H1 (cell line): ENCODE data around the gene DHRS1. TPM values are rescaled to one million over a fixed set of nuclear protein-coding genes. Genes with fewer than 3 reads are reported as not detected.

Experiments
- CTCF ChIA-PET: fragments of 300-600 bp; sonication (Branson Sonifier 250); formaldehyde crosslinking; loops from one replicate; lab custom pipeline; 2021; ENCODE audit not compliant: partially characterized antibody; lab: Charles Lee
- POLR2A ChIA-PET: fragments of 300-600 bp; sonication (Branson Sonifier 250); formaldehyde crosslinking; loops from one replicate; lab custom pipeline; 2021; ENCODE audit warnings: inconsistent platforms; ENCODE audit not compliant: partially characterized antibody; lab: Charles Lee
- DNase-seq, 2 experiments: peaks; one replicate each; pipeline versions ENCODE4 v3.0.0 to v3.0.0-alpha.2; 2010 to 2022; ENCODE audit warnings: low spot score in 2 of 2, low read depth in 1 of 2, mixed read lengths in 1 of 2
- FAIRE-seq: peaks from 2 replicates; lab custom pipeline; 2011; peaks lifted over from hg19 to GRCh38; lab: Jason Lieb, UNC
- H2AFZ ChIP-seq: 2 replicates; pipeline ENCODE4 v1.8.1; 2012; ENCODE audit warnings: low read length, inconsistent platforms
- H2AK5ac ChIP-seq: 2 replicates; pipeline ENCODE4 v1.6.1; 2013; ENCODE audit warnings: low read depth, low read length
- H2BK120ac ChIP-seq: replicated peaks from 2 replicates; pipeline ENCODE3; 2013; ENCODE audit warnings: low read depth, low read length, inconsistent platforms
- H2BK12ac ChIP-seq: 2 replicates; pipeline ENCODE4 v1.6.1; 2013; ENCODE audit warnings: low read depth, low read length
- H2BK15ac ChIP-seq: 2 replicates; pipeline ENCODE4 v1.6.1; 2013; ENCODE audit warnings: low read length
- H2BK20ac ChIP-seq: 2 replicates; pipeline ENCODE4 v1.6.1; 2013; ENCODE audit warnings: low read length
- H2BK5ac ChIP-seq: 2 replicates; pipeline ENCODE4 v1.6.1; 2013; ENCODE audit warnings: low read depth, low read length
- H3K14ac ChIP-seq: 2 replicates; pipeline ENCODE4 v1.6.1; 2013; ENCODE audit warnings: inconsistent platforms; ENCODE audit not compliant: insufficient read length
- H3K18ac ChIP-seq: 2 replicates; pipeline ENCODE4 v1.6.1; 2013; ENCODE audit warnings: low read length; ENCODE audit errors: extremely low read depth
- H3K23ac ChIP-seq: 2 replicates; pipeline ENCODE4 v1.6.1; 2013; ENCODE audit warnings: inconsistent platforms; ENCODE audit not compliant: insufficient read length
- H3K23me2 ChIP-seq: 2 replicates; pipeline ENCODE4 v1.6.1; 2013; ENCODE audit warnings: low read depth, low read length
- H3K27ac ChIP-seq: 2 replicates; pipeline ENCODE4 v1.6.1; 2011; ENCODE audit warnings: low read depth, low read length, inconsistent platforms
- H3K27me3 ChIP-seq, 4 experiments: replicated peaks in 1 of 4; 1 replicate in 1 of 4; 2 replicates in 3 of 4; pipeline versions ENCODE4 v1.6.1 to v1.8.1; 2011 to 2013; ENCODE audit warnings: low read length in 3 of 4, mild to moderate bottlenecking in 3 of 4, inconsistent platforms in 2 of 4, mixed read lengths in 2 of 4, moderate library complexity in 1 of 4; ENCODE audit not compliant: control insufficient read depth in 3 of 4, insufficient read depth in 3 of 4; ENCODE audit errors: extremely low read depth in 1 of 4
- H3K36me3 ChIP-seq, 4 experiments: 2 replicates each; pipeline versions ENCODE4 v1.6.1 to v1.8.1; 2011 to 2013; ENCODE audit warnings: mild to moderate bottlenecking in 4 of 4, low read length in 3 of 4, moderate library complexity in 2 of 4, control low read depth in 1 of 4, inconsistent platforms in 1 of 4; ENCODE audit not compliant: insufficient read depth in 4 of 4, control insufficient read depth in 2 of 4
- H3K4ac ChIP-seq: replicated peaks from 2 replicates; pipeline ENCODE3; 2013; ENCODE audit warnings: low read length, low read depth, mixed read lengths, inconsistent platforms; ENCODE audit not compliant: insufficient read length
- H3K4me1 ChIP-seq, 4 experiments: replicated peaks in 1 of 4; 1 replicate in 1 of 4; 2 replicates in 3 of 4; pipeline versions ENCODE4 v1.6.1 to v1.8.1; 2011 to 2013; ENCODE audit warnings: low read length in 3 of 4, inconsistent platforms in 2 of 4, mixed read lengths in 1 of 4; ENCODE audit not compliant: insufficient read depth in 4 of 4, control insufficient read depth in 3 of 4
- H3K4me2 ChIP-seq, 2 experiments: 2 replicates each; pipeline versions ENCODE4 v1.6.1 to v1.8.1; 2011 to 2013; ENCODE audit warnings: low read depth in 2 of 2, low read length in 2 of 2, control low read depth in 1 of 2, inconsistent platforms in 1 of 2, mild to moderate bottlenecking in 1 of 2; ENCODE audit not compliant: insufficient read depth in 1 of 2
- H3K4me3 ChIP-seq, 4 experiments: fragments of 200-600, 300-600 bp in 1 of 4; sonication (generic), shearing (Covaris generic), sonication (Bioruptor Twin) in 1 of 4; 2 replicates each; pipeline versions ENCODE4 v1.5.1 to v1.8.1; 2011 to 2016; ENCODE audit warnings: low read length in 4 of 4, low read depth in 3 of 4, control low read depth in 2 of 4, inconsistent platforms in 2 of 4, mild to moderate bottlenecking in 2 of 4, mixed read lengths in 1 of 4, moderate library complexity in 1 of 4; ENCODE audit not compliant: insufficient read depth in 2 of 4; ENCODE audit errors: extremely low read depth in 1 of 4
- H3K56ac ChIP-seq: replicated peaks from 2 replicates; pipeline ENCODE3; 2013; ENCODE audit warnings: low read depth, mild to moderate bottlenecking, mixed read lengths, low read length, inconsistent platforms; ENCODE audit not compliant: insufficient read length
- H3K79me1 ChIP-seq: 2 replicates; pipeline ENCODE4 v1.6.1; 2013; ENCODE audit warnings: low read depth, low read length, control low read depth
- H3K79me2 ChIP-seq, 2 experiments: 2 replicates each; pipeline versions ENCODE4 v1.6.1 to v1.8.1; 2012 to 2013; ENCODE audit warnings: low read length in 2 of 2, mild to moderate bottlenecking in 2 of 2, inconsistent platforms in 1 of 2; ENCODE audit not compliant: insufficient read depth in 2 of 2, control insufficient read depth in 1 of 2
- H3K9ac ChIP-seq, 4 experiments: replicated peaks in 1 of 4; 1 replicate in 1 of 4; 2 replicates in 3 of 4; pipeline versions ENCODE4 v1.6.1 to v1.8.1; 2011 to 2013; ENCODE audit warnings: low read depth in 3 of 4, low read length in 3 of 4, control low read depth in 2 of 4, mild to moderate bottlenecking in 2 of 4, moderate library complexity in 2 of 4, inconsistent platforms in 1 of 4; ENCODE audit errors: extremely low read depth in 1 of 4
- H3K9me3 ChIP-seq, 2 experiments: 2 replicates each; pipeline versions ENCODE4 v1.6.1 to v1.8.1; 2012 to 2013; ENCODE audit warnings: mild to moderate bottlenecking in 2 of 2, moderate library complexity in 2 of 2, control low read depth in 1 of 2, inconsistent platforms in 1 of 2, low read depth in 1 of 2, low read length in 1 of 2, mixed read lengths in 1 of 2; ENCODE audit not compliant: insufficient read depth in 2 of 2
- H4K20me1 ChIP-seq, 2 experiments: replicated peaks in 1 of 2; 2 replicates each; pipeline versions ENCODE3 to v1.8.1; 2011 to 2013; ENCODE audit warnings: inconsistent platforms in 2 of 2, low read length in 2 of 2, mild to moderate bottlenecking in 1 of 2; ENCODE audit not compliant: insufficient read depth in 2 of 2, control insufficient read depth in 1 of 2
- H4K5ac ChIP-seq: 2 replicates; pipeline ENCODE4 v1.6.1; 2013; ENCODE audit warnings: low read length, low read depth, mixed read lengths, inconsistent platforms; ENCODE audit not compliant: insufficient read length
- H4K8ac ChIP-seq: 2 replicates; pipeline ENCODE4 v1.8.0; 2013; ENCODE audit warnings: mild to moderate bottlenecking, moderate library complexity, low read length, inconsistent platforms; ENCODE audit not compliant: insufficient read depth; ENCODE audit errors: extremely low read depth
- H4K91ac ChIP-seq: replicated peaks from 2 replicates; pipeline ENCODE3; 2013; ENCODE audit warnings: low read length, mixed read lengths, inconsistent platforms; ENCODE audit not compliant: insufficient read length
- ASH2L ChIP-seq: fragments of 200-600, 300-600 bp; sonication (generic); IDR thresholded peaks from one replicate; pipeline ENCODE4 v1.7.1; 2017; ENCODE audit warnings: low read length
- BRCA1 ChIP-seq: IDR thresholded peaks from 2 replicates; pipeline ENCODE4 v1.6.1; 2012; ENCODE audit warnings: low read depth, low read length, improper control_type of control experiment
- E2F6 ChIP-seq: IDR thresholded peaks from 2 replicates; pipeline ENCODE4 v1.6.1; 2012; ENCODE audit warnings: inconsistent platforms
- NRF1 ChIP-seq: IDR thresholded peaks from 2 replicates; pipeline ENCODE4 v1.6.1; 2011; ENCODE audit warnings: mild to moderate bottlenecking, low read depth, low read length, improper control_type of control experiment
- POLR2AphosphoS5 ChIP-seq: IDR thresholded peaks from 2 replicates; pipeline ENCODE4 v1.6.1; 2011; ENCODE audit warnings: low read depth, low read length
- RAD21 ChIP-seq, 2 experiments: IDR thresholded peaks in 1 of 2; conservative IDR thresholded peaks in 1 of 2; 2 replicates each; pipeline ENCODE4 v1.6.1; 2011; ENCODE audit warnings: low read depth in 2 of 2, low read length in 2 of 2, improper control_type of control experiment in 1 of 2, inconsistent platforms in 1 of 2, mild to moderate bottlenecking in 1 of 2, moderate library complexity in 1 of 2
- TBP ChIP-seq: IDR thresholded peaks from 2 replicates; pipeline ENCODE4 v1.6.1; 2011; ENCODE audit warnings: low read depth, low read length, improper control_type of control experiment
- TCF12 ChIP-seq: IDR thresholded peaks from 2 replicates; pipeline ENCODE4 v1.6.1; 2011; ENCODE audit warnings: low read depth, mild to moderate bottlenecking, low read length
- YY1 ChIP-seq: IDR thresholded peaks from 2 replicates; pipeline ENCODE4 v1.6.1; 2011; ENCODE audit warnings: low read depth, mild to moderate bottlenecking, low read length
- WGBS, 2 experiments: shearing (Covaris generic) in 1 of 2; methylation state at CpG; one replicate each; pipeline versions ENCODE4 v1.1.6 to v1.1.7; 2013 to 2015; ENCODE audit warnings: low lambda C conversion rate in 2 of 2, mixed read lengths in 2 of 2, inconsistent platforms in 1 of 2, low coverage in 1 of 2, missing lambda C conversion rate in 1 of 2; ENCODE audit not compliant: insufficient replicate concordance in 2 of 2, insufficient coverage in 1 of 2, insufficient read length in 1 of 2; ENCODE audit errors: extremely low coverage in 1 of 2, missing lambda C conversion rate in 1 of 2; 5-methylcytosine and 5-hydroxymethylcytosine counted together
- polyA plus RNA-seq, 7 experiments: library from polyadenylated mRNA; depleted of rRNA in 3 of 7; stranded (reverse) in 5 of 7; unstranded in 2 of 7; fragments of >200 nt in 5 of 7; fragments of 200-250 nt in 2 of 7; gene quantifications; 1 replicate in 5 of 7; 2 replicates in 1 of 7; 4 replicates in 1 of 7; pipeline versions ENCODE4 v1.2.1 to v1.2.3, GENCODE V29; 2011 to 2013; ENCODE audit warnings: missing spikeins in 2 of 7, mixed read lengths in 2 of 7
- total RNA-seq: library from RNA; stranded (reverse); fragmentation: NEBNext Ultra II Directional; extraction: Animal tissue kit (Norgen Biotek cat#: 25700); gene quantifications from 2 replicates; pipeline ENCODE4 v1.2.1, GENCODE V29; 2021
- TF ChIP-seq, protein P1 (sequence below): IDR thresholded peaks from 2 replicates; pipeline ENCODE4 v1.6.1; 2012; ENCODE audit warnings: inconsistent platforms

DHRS1 gene
- total and polyA plus RNA-seq, 2 of the 8 experiments (the other 6 are each of a cell fraction or from before 2014, with no cell fraction given) = 8.8 to 31.7 TPM

GRCh38 chr14:24315807-24316596, 16.4 kb upstream of the DHRS1 start:
- FAIRE-seq = no peak
- H3K9ac ChIP-seq = no peak overlapping the region; a peak in 1 of 7 replicates
- no peak for TF ChIP-seq YY1
- peak; percentile 97 for TF ChIP-seq E2F6
- peak; percentile 27 for TF ChIP-seq ASH2L
- TF ChIP-seq POLR2AphosphoS5 = peak; percentile 11; the same call in 1 of the 2 replicates
- TF ChIP-seq TBP = no peak
- TF ChIP-seq, protein P1, sequence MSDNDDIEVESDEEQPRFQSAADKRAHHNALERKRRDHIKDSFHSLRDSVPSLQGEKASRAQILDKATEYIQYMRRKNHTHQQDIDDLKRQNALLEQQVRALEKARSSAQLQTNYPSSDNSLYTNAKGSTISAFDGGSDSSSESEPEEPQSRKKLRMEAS = peak; percentile 98
- peak; percentile 6 to 37; a peak in 3 of 4 replicates for TF ChIP-seq RAD21 (IDR thresholded peaks at IDR 0.05 in 1 of 2, conservative IDR thresholded peaks at IDR 0.05 in 1 of 2; ENCODE audit: low read depth in 2 of 2, low read length in 2 of 2)
- TF ChIP-seq NRF1 = no peak
- no peak for TF ChIP-seq TCF12
- TF ChIP-seq BRCA1 = no peak

More at GRCh38 chr14:24315807-24316596, 16.4 kb upstream of the DHRS1 start:
- Histone ChIP-seq H2AFZ (no peak overlapping the region), H3K14ac (no peak overlapping the region), H2BK20ac (no peak overlapping the region), H3K23ac (no peak overlapping the region), H3K27me3 (peaks cover 0 to 42% (median 31%) of the 10 kb centered on the region in 4 experiments; a peak in 6 of 7 replicates), H3K27ac (no peak overlapping the region), H3K9me3 (no peaks in the 10 kb centered on the region; a peak in 1 of 4 replicates), H2BK120ac (no peak overlapping the region), H3K36me3 (peaks cover 0 to 4% (median 0%) of the 10 kb centered on the region in 4 experiments; a peak in 2 of 8 replicates), H3K79me2 (no peaks in the 10 kb centered on the region), H4K20me1 (peaks cover 0 to 2% of the 10 kb centered on the region in 2 experiments), H4K91ac (peak overlapping the region; percentile 61), H3K4me2 (peak overlapping the region in 1 of 2 experiments; percentile 17; a peak in 1 of 4 replicates), H3K56ac (no peak overlapping the region), H2BK12ac (no peak overlapping the region), H2BK15ac (peak overlapping the region; percentile 96; the same call in 1 of the 2 replicates), H3K4ac (no peak overlapping the region), H4K5ac (no peak overlapping the region), H3K23me2 (no peaks in the 10 kb centered on the region), H3K4me3 (no peak overlapping the region), H3K18ac (no peak overlapping the region), H2AK5ac (peak overlapping the region; percentile 17; the same call in 1 of the 2 replicates), H3K4me1 (no peaks in the 10 kb centered on the region; a peak in 2 of 7 replicates), H4K8ac (peak overlapping the region; percentile 86), H3K79me1 (no peaks in the 10 kb centered on the region), H2BK5ac (no peak overlapping the region)
- ChIA-PET CTCF (interaction anchor here (0.6 to 27.8 kb wide), 12 partner anchors 9 to 141 kb away, joined by 3 to 664 read pairs (median 3); partner anchors contain the start of genes ADCY4, CBLN3, CIDEB and DHRS1), POLR2A (interaction anchor here (0.7 to 1.9 kb wide), 5 partner anchors 16 to 116 kb away, joined by 3 to 5 read pairs (median 3); partner anchors contain the start of genes ADCY4, DHRS1 and NOP9)
- DNase-seq = peak in 1 of 2 experiments; percentile 78
- 66% methylated on average over 67 of the region's 70 CpGs; no CpG with 5 or more reads in 1 of the 2 experiments for WGBS, 2 experiments
